Purkinje cell (primary cell): ENCODE results near the gene TRAPPC12. TPM values are rescaled to one million over a fixed set of nuclear protein-coding genes. Genes with fewer than 3 reads are reported as not detected.

ENCODE experiments used
- polyA plus RNA-seq: library from polyadenylated mRNA; unstranded; fragments of >200 nt; fragmentation: Nextera tagmentation; gene quantifications from 2 replicates; pipeline ENCODE4 v1.2.1, GENCODE V29; 2014

Gene TRAPPC12
- 81.8 and 144 TPM in 2 replicates for polyA plus RNA-seq

DNA sequence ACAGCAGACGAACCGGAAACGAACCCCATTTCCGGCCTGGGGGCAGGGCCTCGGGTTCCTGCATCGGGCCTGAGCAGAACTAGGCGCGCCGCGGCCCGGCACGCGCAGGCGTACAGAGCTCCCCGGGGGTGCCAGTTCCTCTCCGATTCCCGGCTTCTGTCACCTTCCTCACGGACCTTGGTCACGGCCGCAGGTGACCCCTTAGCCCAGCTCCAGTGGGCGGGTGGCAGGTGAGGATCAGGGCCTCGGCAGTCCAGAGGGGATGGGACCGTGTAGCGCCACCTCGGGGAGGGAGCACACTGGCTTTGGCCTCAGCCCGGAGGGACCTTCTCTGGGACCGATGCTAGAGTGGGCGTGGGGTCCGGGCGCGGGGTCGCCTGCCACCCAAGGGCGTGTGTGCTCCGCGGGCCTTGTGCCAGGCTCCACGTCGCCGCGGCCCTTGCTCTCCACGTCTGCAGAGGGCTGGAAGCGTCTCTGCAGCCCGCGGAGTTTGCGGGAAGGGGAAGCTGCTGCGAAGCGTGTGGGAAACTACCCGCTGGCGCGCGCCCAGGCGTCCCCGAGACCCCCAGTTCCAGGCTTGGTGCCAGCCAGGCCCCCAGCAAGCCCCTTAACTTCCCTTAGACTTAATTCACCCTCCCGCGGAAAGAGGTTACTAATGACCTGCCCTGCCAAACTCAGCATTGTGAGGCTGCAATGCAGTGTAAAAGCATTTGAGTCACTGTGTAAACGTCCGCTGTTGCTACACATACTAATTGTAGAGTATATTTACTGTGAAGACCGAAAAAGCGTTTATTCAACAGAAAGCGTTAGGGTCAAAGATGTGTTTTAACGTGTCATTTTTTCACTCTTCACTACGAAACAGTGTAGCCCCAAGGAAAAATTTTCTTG lies at the start of gene TRAPPC12:
Gene TRAPPC12, plus strand, starts transcription at position 48 of the 888 bp plus-strand sequence. CDS start 7,930 bp downstream, outside the sequence.

DNA sequence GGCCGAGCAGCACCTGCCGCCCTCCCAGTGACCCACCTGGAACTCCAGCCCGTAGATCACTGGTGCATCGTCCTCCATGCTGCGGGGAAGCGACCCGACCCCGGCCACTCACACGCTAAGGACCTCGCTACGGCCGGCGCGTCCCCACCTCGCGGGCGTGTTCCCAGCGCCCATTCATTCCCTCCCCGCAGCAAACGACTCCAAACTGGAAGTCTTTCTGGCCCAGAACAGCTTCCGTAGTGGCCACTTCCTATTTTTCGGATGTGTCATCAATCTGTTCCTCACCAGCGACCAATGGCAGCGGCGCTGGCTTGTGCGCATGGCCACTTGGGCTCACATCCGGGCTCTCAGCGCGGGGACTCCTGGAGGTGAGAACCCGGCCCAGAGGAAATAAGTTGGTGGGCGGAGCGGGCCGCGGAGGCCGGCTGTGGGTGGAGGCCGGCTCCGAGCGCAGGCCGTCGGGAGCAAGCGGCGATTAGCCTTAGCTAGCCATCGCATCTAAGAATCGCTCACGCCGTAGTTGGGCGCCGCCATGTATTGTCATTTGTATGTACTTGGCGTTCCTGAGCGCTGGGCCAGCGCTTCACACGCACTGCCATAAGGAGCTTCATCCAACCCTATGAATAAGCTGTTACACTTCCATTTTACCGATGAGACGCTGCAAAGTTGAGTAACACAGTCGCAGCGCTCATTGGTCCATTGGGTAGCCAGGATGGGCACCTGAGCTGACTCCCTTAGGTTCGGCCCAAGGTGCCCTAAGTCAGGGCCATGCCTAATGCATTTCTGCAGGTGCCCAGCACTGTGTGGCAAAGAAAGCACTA lies 1.7 kb upstream of the TRAPPC12 start, which contains the start of gene EIPR1:
Gene EIPR1, minus strand, starts transcription at position 207 of the 821 bp plus-strand sequence. Its CDS starts 129 bp downstream, at position 78.

DNA sequence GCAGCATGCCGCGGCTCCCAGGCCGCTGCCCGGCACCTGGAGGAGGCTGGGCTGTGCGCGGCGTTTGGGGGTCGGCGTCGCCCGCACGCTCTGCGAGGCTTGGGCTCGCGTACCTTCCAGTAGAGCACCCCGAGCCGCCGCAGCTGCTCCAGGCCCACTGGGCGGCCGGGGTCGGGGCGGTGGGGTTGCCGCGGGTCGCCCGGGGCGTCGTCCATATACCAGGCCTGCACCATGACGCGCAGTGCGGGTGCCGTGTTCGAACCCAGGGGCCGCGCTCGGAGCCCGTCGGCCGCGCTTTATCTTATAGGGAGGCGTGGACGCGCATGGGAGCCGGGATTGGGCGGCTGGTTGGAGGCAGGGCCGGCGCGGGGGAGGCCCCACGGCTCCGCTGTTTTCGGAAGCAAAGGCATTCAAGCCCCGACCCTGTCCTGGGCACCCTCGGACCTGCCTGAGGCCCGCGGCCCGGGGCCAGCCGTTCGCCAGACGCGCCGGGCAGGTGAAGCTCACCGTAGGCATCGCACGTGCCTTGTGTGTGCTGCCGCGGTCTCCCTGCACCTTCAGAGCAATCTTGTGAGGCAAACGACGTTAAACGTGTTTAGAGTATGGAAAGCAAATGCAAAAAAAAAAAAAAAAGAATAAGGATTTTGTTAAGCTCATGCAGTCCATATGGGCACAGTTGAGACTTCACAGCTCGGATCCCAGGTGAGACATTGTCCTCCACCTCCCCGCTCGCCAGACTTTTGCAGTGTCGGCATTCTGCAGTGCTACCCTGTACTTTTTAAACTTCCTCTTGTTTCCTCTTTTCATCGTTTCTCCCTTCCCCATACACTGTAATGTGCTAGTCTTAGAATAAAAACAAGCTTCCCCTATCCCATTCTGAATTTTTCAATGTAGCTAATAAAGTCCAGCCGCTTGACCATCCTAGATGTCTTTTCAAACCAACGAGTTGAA lies 140.0 kb downstream of the TRAPPC12 start, which contains the start of gene ADI1:
Gene ADI1, minus strand, starts transcription at position 277 of the 951 bp plus-strand sequence. Its CDS starts 44 bp downstream, at position 233.

Other genes with a start within 250 kb of the TRAPPC12 start
- gene EIPR1, start 1.9 kb upstream of the TRAPPC12 start, polyA plus RNA-seq = 106 and 111 TPM in 2 replicates
- 17.0 and 28.9 TPM in 2 replicates for gene ADI1, start 139.8 kb downstream of the TRAPPC12 start, polyA plus RNA-seq
- gene RNASEH1, start 178.6 kb downstream of the TRAPPC12 start, polyA plus RNA-seq = 13.4 and 18.8 TPM in 2 replicates
- gene RPS7, start 195.6 kb downstream of the TRAPPC12 start, polyA plus RNA-seq = 591 and 595 TPM in 2 replicates
- 28.0 and 46.8 TPM in 2 replicates for gene COLEC11, start 215.4 kb downstream of the TRAPPC12 start, polyA plus RNA-seq